Dendritic cell treated with granulocyte-macrophage colony-stimulating factor and Interleukin-4, amounts not matched to agents 40 ng/mL and 50 ng/mL, for 4 days (primary cell): ENCODE results near the gene IMMP2L.

Experiments used
- H3K27ac Mint-ChIP-seq: one replicate; pipeline ENCODE4 v1.8.0; 2022; ENCODE audit warnings: mild to moderate bottlenecking, mixed read lengths
- H3K27me3 Mint-ChIP-seq: one replicate; pipeline ENCODE4 v1.8.0; 2022; ENCODE audit warnings: mild to moderate bottlenecking, mixed read lengths
- H3K36me3 Mint-ChIP-seq: one replicate; pipeline ENCODE4 v1.8.0; 2022; ENCODE audit warnings: low read depth, mixed read lengths
- H3K4me1 Mint-ChIP-seq: one replicate; pipeline ENCODE4 v1.8.0; 2022; ENCODE audit warnings: low read depth, mixed read lengths
- H3K4me3 Mint-ChIP-seq: one replicate; pipeline ENCODE4 v1.8.0; 2022; ENCODE audit warnings: mild to moderate bottlenecking, moderate library complexity, mixed read lengths
- H3K9me3 Mint-ChIP-seq: one replicate; pipeline ENCODE4 v1.8.0; 2022; ENCODE audit warnings: mixed read lengths
- intact Hi-C: fragments of 100-400 bp; cut with micrococcal nuclease; formaldehyde crosslinking; loops from one replicate; pipeline ENCODE4 v1.15.0; 2022

The IMMP2L gene

GRCh38 chr7:111578754-111579153 is 16.5 kb upstream of the IMMP2L start:
- Mint-ChIP-seq H3K27ac (no peak overlapping the region), H3K4me3 (no peak overlapping the region), H3K27me3 (no peaks in the 10 kb centered on the region), H3K36me3 (no peaks in the 10 kb centered on the region), H3K4me1 (no peaks in the 10 kb centered on the region), H3K9me3 (peaks cover 32% of the 10 kb centered on the region)
- intact Hi-C loops, result no loop called here

GRCh38 chr7:111571720-111572119 is 9.4 kb upstream of the IMMP2L start:
- no peak overlapping the region for H3K27ac Mint-ChIP-seq
- H3K27me3 Mint-ChIP-seq, result peaks cover 9% of the 10 kb centered on the region
- peaks cover 44% of the 10 kb centered on the region for H3K9me3 Mint-ChIP-seq
- intact Hi-C loops, result no loop called here
- H3K4me3 Mint-ChIP-seq, result no peak overlapping the region
- H3K36me3 Mint-ChIP-seq, result no peaks in the 10 kb centered on the region
- no peaks in the 10 kb centered on the region for H3K4me1 Mint-ChIP-seq

- H3K27me3 Mint-ChIP-seq, result peaks cover 9% of the 10 kb centered on the region
- no peaks in the 10 kb centered on the region for H3K36me3 Mint-ChIP-seq
- H3K9me3 Mint-ChIP-seq, result peaks cover 34% of the 10 kb centered on the region
- no peak overlapping the region for H3K4me3 Mint-ChIP-seq
- no peak overlapping the region for H3K27ac Mint-ChIP-seq
- intact Hi-C loops, result loop anchor here (10.0 kb wide), 1 partner anchor 876 kb away; no protein-coding TSS in a partner anchor
- H3K4me1 Mint-ChIP-seq, result no peaks in the 10 kb centered on the region
Observed at GRCh38 chr7:111568870-111569462, 6.7 kb upstream of the IMMP2L start.

- peaks cover 29% of the 10 kb centered on the region for H3K9me3 Mint-ChIP-seq
- H3K27ac Mint-ChIP-seq, result no peak overlapping the region
- no peak overlapping the region for H3K4me3 Mint-ChIP-seq
- intact Hi-C loops, result loop anchor here (10.0 kb wide), 1 partner anchor 876 kb away; no protein-coding TSS in a partner anchor
- H3K4me1 Mint-ChIP-seq, result no peaks in the 10 kb centered on the region
- H3K27me3 Mint-ChIP-seq, result peaks cover 14% of the 10 kb centered on the region
- no peaks in the 10 kb centered on the region for H3K36me3 Mint-ChIP-seq
Observed at GRCh38 chr7:111568419-111568818, 6.1 kb upstream of the IMMP2L start.

GRCh38 chr7:111564078-111564477 is 1.8 kb upstream of the IMMP2L start:
- Mint-ChIP-seq H3K27me3 (peaks cover 17% of the 10 kb centered on the region), H3K4me1 (peaks cover 14% of the 10 kb centered on the region), H3K4me3 (no peak overlapping the region), H3K27ac (no peak overlapping the region), H3K9me3 (no peaks in the 10 kb centered on the region), H3K36me3 (no peaks in the 10 kb centered on the region)
- intact Hi-C loops, result loop anchor here (5.0 to 10.0 kb wide), 3 partner anchors 477 to 881 kb away; partner anchors contain the start of genes DOCK4 and ZNF277

- Mint-ChIP-seq H3K27ac (peak overlapping the region; percentile 84), H3K4me3 (peak overlapping the region; percentile 81), H3K9me3 (no peaks in the 10 kb centered on the region), H3K4me1 (peaks cover 24% of the 10 kb centered on the region), H3K36me3 (peaks cover 10% of the 10 kb centered on the region), H3K27me3 (peaks cover 8% of the 10 kb centered on the region)
- intact Hi-C loops, result loop anchor here (5.0 to 10.0 kb wide), 3 partner anchors 474 to 883 kb away; partner anchors contain the start of genes DOCK4 and ZNF277
Observed at GRCh38 chr7:111561654-111561903, 713 bp downstream of the IMMP2L start.

GRCh38 chr7:111560773-111561653 is 1.3 kb downstream of the IMMP2L start:
- intact Hi-C loops, result loop anchor here (5.0 to 10.0 kb wide), 3 partner anchors 474 to 884 kb away; partner anchors contain the start of genes DOCK4 and ZNF277
- Mint-ChIP-seq H3K4me3 (peak overlapping the region; percentile 81), H3K4me1 (peaks cover 24% of the 10 kb centered on the region), H3K27ac (peak overlapping the region; percentile 84), H3K27me3 (peaks cover 8% of the 10 kb centered on the region), H3K9me3 (no peaks in the 10 kb centered on the region), H3K36me3 (peaks cover 14% of the 10 kb centered on the region)

- H3K36me3 Mint-ChIP-seq, result peaks cover 22% of the 10 kb centered on the region
- H3K27ac Mint-ChIP-seq, result no peak overlapping the region
- no peak overlapping the region for H3K4me3 Mint-ChIP-seq
- H3K9me3 Mint-ChIP-seq, result no peaks in the 10 kb centered on the region
- H3K4me1 Mint-ChIP-seq, result peaks cover 24% of the 10 kb centered on the region
- peaks cover 8% of the 10 kb centered on the region for H3K27me3 Mint-ChIP-seq
- intact Hi-C loops, result no loop called here
Observed at GRCh38 chr7:111558991-111559390, 3.3 kb downstream of the IMMP2L start.

GRCh38 chr7:111556977-111557376 is 5.3 kb downstream of the IMMP2L start:
- Mint-ChIP-seq H3K27me3 (peaks cover 2% of the 10 kb centered on the region), H3K27ac (no peak overlapping the region)
- intact Hi-C loops, result no loop called here

GRCh38 chr7:111554086-111554485 is 8.2 kb downstream of the IMMP2L start:
- H3K27me3 Mint-ChIP-seq, result no peaks in the 10 kb centered on the region
- H3K27ac Mint-ChIP-seq, result no peak overlapping the region
- H3K36me3 Mint-ChIP-seq, result peaks cover 29% of the 10 kb centered on the region
- intact Hi-C loops, result no loop called here
- H3K4me3 Mint-ChIP-seq, result no peak overlapping the region
- H3K4me1 Mint-ChIP-seq, result peaks cover 10% of the 10 kb centered on the region
- H3K9me3 Mint-ChIP-seq, result no peaks in the 10 kb centered on the region

More at GRCh38 chr7:111556977-111557376, 5.3 kb downstream of the IMMP2L start:
- peaks cover 22% of the 10 kb centered on the region for H3K36me3 Mint-ChIP-seq
- peaks cover 20% of the 10 kb centered on the region for H3K4me1 Mint-ChIP-seq
- no peak overlapping the region for H3K4me3 Mint-ChIP-seq
- H3K9me3 Mint-ChIP-seq, result no peaks in the 10 kb centered on the region

GRCh38 chr7:111541067-111541466 is 21.2 kb downstream of the IMMP2L start:
- no peaks in the 10 kb centered on the region for H3K36me3 Mint-ChIP-seq
- H3K4me1 Mint-ChIP-seq, result no peaks in the 10 kb centered on the region
- H3K27me3 Mint-ChIP-seq, result no peaks in the 10 kb centered on the region
- H3K4me3 Mint-ChIP-seq, result no peak overlapping the region
- intact Hi-C loops, result no loop called here
- no peaks in the 10 kb centered on the region for H3K9me3 Mint-ChIP-seq
- H3K27ac Mint-ChIP-seq, result no peak overlapping the region

- Mint-ChIP-seq H3K4me1 (peaks cover 5% of the 10 kb centered on the region), H3K4me3 (no peak overlapping the region), H3K9me3 (no peaks in the 10 kb centered on the region), H3K27ac (no peak overlapping the region), H3K27me3 (no peaks in the 10 kb centered on the region), H3K36me3 (no peaks in the 10 kb centered on the region)
- intact Hi-C loops, result no loop called here
Observed at GRCh38 chr7:111540199-111540815, 22.0 kb downstream of the IMMP2L start.

- Mint-ChIP-seq H3K9me3 (no peaks in the 10 kb centered on the region), H3K27me3 (no peaks in the 10 kb centered on the region), H3K4me3 (no peak overlapping the region), H3K27ac (no peak overlapping the region), H3K36me3 (no peaks in the 10 kb centered on the region), H3K4me1 (peaks cover 18% of the 10 kb centered on the region)
- intact Hi-C loops, result no loop called here
Observed at GRCh38 chr7:111537134-111537533, 25.2 kb downstream of the IMMP2L start.
